ENCODE data around the gene ZNF444. TPM values are rescaled to one million over a fixed set of nuclear protein-coding genes. Genes with fewer than 3 reads are reported as not detected.

The ZNF444 gene
- total RNA-seq, 1 donor from 2014 or later: 94.9 TPM

DNA sequence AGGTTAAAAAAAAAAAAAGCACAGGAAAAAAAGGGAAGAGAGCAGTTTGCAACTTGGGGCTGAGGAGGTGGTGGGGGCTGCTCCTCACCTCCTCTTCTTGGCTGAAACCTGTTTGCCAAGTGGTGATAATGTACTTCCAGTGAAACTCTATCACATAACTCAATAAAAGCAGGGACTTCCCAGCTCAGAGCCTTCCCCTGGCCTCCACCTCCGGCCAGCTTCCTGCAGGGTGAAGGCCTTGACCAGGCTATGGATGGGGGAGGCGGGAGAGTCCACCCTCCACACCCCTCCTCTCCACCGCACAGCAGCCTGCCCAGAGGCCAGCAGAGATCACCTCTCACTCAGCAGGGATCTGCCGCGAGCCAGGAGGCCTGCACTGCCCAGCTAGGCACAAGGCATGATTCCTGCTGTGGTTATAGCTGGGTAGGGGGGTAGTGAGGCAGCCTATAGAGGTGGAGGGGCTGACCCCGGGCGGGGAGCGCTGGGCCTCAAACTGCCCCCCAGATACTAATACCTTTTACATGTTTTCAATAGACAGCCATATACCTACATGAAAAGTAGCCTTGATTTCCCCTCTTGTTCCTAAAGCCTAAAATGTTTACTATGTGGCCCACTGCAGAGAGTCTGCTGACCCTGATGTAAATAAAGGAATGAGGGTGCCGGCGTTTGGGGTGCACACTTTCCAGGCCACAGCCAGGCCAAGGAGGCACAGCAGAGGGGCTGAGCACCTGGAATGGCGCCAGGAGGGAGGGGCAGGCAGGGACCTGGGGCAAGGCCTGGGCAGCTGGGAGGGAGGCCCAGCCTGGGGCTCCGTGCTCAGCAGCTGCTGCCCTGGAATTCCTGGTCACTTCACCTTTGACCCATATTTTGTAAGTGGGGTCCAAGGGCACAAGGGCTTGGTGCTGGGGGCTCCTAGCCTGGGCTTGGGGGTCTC lies 30.3 kb upstream of the ZNF444 start:
- DNase-seq (ENCODE audit: low spot score in 2 of 2): no peak
- H3K4me1 ChIP-seq: peaks cover 12 to 38% of the 10 kb centered on the region in 2 donors
- intact Hi-C loops (cut with DNase I): no loop called here
- H3K27ac ChIP-seq: no peak overlapping the region
- H3K9me3 ChIP-seq: no peaks in the 10 kb centered on the region
- TF ChIP-seq, protein P1, sequence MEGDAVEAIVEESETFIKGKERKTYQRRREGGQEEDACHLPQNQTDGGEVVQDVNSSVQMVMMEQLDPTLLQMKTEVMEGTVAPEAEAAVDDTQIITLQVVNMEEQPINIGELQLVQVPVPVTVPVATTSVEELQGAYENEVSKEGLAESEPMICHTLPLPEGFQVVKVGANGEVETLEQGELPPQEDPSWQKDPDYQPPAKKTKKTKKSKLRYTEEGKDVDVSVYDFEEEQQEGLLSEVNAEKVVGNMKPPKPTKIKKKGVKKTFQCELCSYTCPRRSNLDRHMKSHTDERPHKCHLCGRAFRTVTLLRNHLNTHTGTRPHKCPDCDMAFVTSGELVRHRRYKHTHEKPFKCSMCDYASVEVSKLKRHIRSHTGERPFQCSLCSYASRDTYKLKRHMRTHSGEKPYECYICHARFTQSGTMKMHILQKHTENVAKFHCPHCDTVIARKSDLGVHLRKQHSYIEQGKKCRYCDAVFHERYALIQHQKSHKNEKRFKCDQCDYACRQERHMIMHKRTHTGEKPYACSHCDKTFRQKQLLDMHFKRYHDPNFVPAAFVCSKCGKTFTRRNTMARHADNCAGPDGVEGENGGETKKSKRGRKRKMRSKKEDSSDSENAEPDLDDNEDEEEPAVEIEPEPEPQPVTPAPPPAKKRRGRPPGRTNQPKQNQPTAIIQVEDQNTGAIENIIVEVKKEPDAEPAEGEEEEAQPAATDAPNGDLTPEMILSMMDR (IDR thresholded peaks at IDR 0.05): no peak
- no peak overlapping the region for H3K4me3 ChIP-seq
- peaks cover 2 to 3% of the 10 kb centered on the region in 2 donors for H3K36me3 ChIP-seq
- H3K27me3 ChIP-seq: no peaks in the 10 kb centered on the region

DNA sequence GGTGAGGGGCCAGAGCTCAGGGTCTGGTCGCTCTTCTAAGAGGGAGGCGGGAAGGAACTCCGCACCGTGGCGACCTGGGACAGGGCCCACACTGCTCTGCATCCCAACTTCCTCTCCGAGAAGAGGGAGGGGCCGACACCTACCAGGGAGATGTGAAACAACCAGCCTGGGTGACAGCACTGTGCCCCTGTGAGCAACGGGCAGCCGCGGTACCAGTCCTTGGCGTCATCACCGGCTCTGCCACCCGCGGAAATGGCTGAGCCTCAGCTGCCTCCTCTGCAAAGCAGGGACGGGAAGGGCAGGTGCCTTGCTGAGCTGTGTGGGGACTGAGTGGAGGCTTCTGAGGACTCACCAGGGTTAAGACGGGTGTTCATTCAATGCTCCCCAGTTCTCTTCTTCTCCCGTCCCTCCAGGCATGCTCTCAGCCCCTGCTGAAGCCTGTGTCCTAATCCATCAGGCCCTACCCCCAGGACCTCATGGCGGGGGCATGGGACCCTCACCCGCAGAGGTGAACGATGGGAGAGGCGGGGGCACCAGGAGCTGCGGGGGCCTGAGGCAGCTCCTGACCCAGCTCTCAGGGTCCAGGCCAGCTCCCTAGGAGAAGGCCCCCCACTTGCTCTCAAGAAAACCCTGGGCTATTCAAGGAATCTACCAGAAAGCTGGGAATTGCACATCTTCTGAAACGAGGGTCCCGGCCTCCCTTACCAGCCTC lies 29.3 kb upstream of the ZNF444 start:
- Histone ChIP-seq H3K36me3 (peaks cover 2 to 5% of the 10 kb centered on the region in 2 donors), H3K27me3 (no peaks in the 10 kb centered on the region), H3K4me1 (peaks cover 12 to 38% of the 10 kb centered on the region in 2 donors), H3K4me3 (no peak overlapping the region), H3K27ac (no peak overlapping the region), H3K9me3 (no peaks in the 10 kb centered on the region)
- DNase-seq (ENCODE audit: low spot score in 2 of 2): peak in 1 of 2 donors; percentile 72
- intact Hi-C loops (cut with DNase I): no loop called here
- TF ChIP-seq, protein P1 (IDR thresholded peaks at IDR 0.05): no peak

DNA sequence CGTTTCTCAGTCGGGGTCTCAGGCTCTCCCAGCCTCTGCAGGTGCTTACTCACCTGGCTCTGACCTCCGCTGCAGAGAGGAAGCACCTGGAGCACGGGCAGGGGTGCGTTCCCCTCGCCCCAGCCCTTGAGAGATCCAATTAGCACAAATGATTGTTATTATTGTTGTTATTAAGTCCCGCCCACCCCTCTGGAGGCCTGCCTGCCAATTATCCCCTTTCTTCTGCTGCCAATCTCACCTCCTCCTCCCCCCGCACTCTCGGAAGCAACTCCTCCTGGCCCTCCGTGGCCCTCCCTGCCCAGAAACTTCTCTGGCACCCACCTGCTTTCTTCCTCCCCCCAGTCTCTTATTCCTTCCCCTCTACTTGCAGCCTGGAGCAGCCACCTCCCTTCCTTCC lies 28.8 kb upstream of the ZNF444 start:
- H3K36me3 ChIP-seq: peaks cover 2 to 5% of the 10 kb centered on the region in 2 donors
- peaks cover 12 to 38% of the 10 kb centered on the region in 2 donors for H3K4me1 ChIP-seq
- no peak for DNase-seq (ENCODE audit: low spot score in 2 of 2)
- H3K27ac ChIP-seq: no peak overlapping the region
- no peaks in the 10 kb centered on the region for H3K9me3 ChIP-seq
- H3K4me3 ChIP-seq: no peak overlapping the region
- intact Hi-C loops (cut with DNase I): no loop called here
- H3K27me3 ChIP-seq: no peaks in the 10 kb centered on the region
- TF ChIP-seq, protein P1 (IDR thresholded peaks at IDR 0.05): no peak

DNA sequence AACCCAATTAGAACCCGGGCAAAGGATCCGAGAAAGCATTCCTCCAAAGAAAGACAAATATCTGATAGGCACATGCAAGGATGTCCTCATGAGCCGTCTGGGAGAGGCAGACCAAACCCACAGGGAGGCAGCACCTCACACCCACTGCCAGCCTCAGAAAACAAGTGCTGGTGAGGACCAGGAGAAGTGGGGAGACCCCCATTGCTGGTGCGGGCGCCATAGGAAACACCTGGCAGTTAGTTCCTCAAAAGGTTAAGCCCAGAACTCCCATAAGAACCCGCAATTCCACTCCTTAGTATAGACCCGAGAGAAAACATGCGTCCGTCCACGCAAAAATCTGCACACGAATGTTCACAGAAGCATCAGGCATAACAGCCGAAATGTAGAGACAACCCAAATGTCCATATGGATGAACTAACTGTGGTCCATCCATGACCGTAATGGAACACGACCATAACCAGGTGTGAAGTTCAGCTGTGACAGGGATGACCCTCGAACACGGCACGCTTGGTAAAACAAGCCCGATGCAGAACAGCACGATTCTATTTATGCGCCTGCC lies 27.9 kb upstream of the ZNF444 start:
- TF ChIP-seq, protein P1 (IDR thresholded peaks at IDR 0.05): no peak
- intact Hi-C loops (cut with DNase I): no loop called here
- no peak overlapping the region for H3K27ac ChIP-seq
- H3K27me3 ChIP-seq: no peaks in the 10 kb centered on the region
- no peak overlapping the region for H3K4me3 ChIP-seq
- no peaks in the 10 kb centered on the region for H3K9me3 ChIP-seq
- peaks cover 2 to 5% of the 10 kb centered on the region in 2 donors for H3K36me3 ChIP-seq
- DNase-seq (ENCODE audit: low spot score in 2 of 2): no peak
- H3K4me1 ChIP-seq: peaks cover 12 to 33% of the 10 kb centered on the region in 2 donors

DNA sequence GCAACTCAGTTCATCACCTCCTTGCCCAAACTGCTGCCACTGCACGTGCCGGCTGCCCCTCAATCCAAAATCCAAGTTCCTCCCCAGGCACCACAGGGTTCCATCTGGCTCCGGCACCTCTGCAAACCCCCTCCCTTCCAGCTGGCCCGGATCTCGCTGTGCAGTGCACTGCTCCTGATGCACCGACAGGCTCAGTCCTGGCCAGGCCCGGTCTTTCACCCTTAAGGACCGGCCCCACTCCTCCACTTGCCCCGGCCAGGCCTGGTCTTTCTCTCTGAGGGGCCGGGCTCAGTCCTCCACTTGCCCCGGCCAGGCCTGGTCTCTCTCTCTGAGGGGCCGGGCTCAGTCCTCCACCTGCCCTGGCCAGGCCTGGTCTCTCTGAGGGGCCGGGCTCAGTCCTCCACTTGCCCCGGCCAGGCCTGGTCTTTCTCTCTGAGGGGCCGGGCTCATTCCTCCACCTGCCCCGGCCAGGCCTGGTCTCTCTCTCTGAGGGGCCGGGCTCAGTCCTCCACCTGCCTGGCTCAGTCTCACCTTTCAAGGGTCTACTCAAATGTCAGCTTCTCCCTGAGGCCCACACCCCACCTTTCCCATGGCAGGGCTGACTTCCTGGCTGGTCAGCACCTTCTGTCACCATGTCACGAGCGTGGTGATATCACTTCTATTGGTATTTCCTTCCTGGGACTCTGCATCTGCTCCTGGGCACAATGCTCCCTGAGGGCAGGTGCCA lies 26.9 kb upstream of the ZNF444 start:
- H3K4me3 ChIP-seq: no peak overlapping the region
- H3K27ac ChIP-seq: no peak overlapping the region
- intact Hi-C loops (cut with DNase I): no loop called here
- H3K4me1 ChIP-seq: peaks cover 6 to 31% of the 10 kb centered on the region in 2 donors
- H3K9me3 ChIP-seq: no peaks in the 10 kb centered on the region
- TF ChIP-seq, protein P1 (IDR thresholded peaks at IDR 0.05): no peak
- no peaks in the 10 kb centered on the region for H3K27me3 ChIP-seq
- H3K36me3 ChIP-seq: peaks cover 2 to 5% of the 10 kb centered on the region in 2 donors
- DNase-seq (ENCODE audit: low spot score in 2 of 2): no peak

Measured in ascending aorta (tissue), 2 donors.